ENCODE measurements around the gene SMAD4.

GRCh38 chr18:50986360-50987087 is 43.5 kb upstream of the SMAD4 start:
- TF ChIP-seq POLR2A (IDR thresholded peaks at IDR 0.05; ENCODE audit: low read depth, low read length) (no peak), POLR2AphosphoS5 (IDR thresholded peaks at IDR 0.05; ENCODE audit: low read depth, low read length) (no peak)
